IMR-90 (cell line): ENCODE measurements around the gene TIMELESS. TPM values are rescaled to one million over a fixed set of nuclear protein-coding genes. Genes with fewer than 3 reads are reported as not detected.

Source experiments
- ATAC-seq: fragments of 200-7000 bp; cut with Tn5 transposase; 2 replicates; pipeline ENCODE4 v1.9.1; 2020; ENCODE audit warnings: low read depth, mild to moderate bottlenecking, moderate library complexity
- BruUV-seq: library from RNA; stranded (reverse); fragments of 400-500 nt; replicated peaks from 2 replicates; lab custom pipeline; 2021; lab: Mats Ljungman, UMichigan
- CTCF ChIA-PET: fragments of 300-600 bp; formaldehyde crosslinking; extraction: SDS; loops from one replicate; lab custom pipeline; 2021; ENCODE audit warnings: antibody characterized with exemption; lab: Yijun Ruan, JAX
- POLR2A ChIA-PET: fragments of 300-600 bp; sonication (Branson Sonifier 250); formaldehyde crosslinking; loops from one replicate; lab custom pipeline; 2022; ENCODE audit warnings: antibody characterized with exemption; ENCODE audit not compliant: unreplicated experiment; lab: Charles Lee
- DNase-seq: peaks from one replicate; pipeline ENCODE4 v3.0.0; 2013
- H2AFZ ChIP-seq: replicated peaks from 2 replicates; pipeline ENCODE3; 2013; ENCODE audit warnings: low read length, mild to moderate bottlenecking; ENCODE audit not compliant: poor library complexity
- H2AK5ac ChIP-seq: 2 replicates; pipeline ENCODE4 v1.6.1; 2013; ENCODE audit warnings: low read depth, low read length, inconsistent platforms
- H2AK9ac ChIP-seq: replicated peaks from 2 replicates; pipeline ENCODE3; 2013; ENCODE audit warnings: mild to moderate bottlenecking, low read depth, low read length, moderate library complexity; ENCODE audit not compliant: poor library complexity
- H2BK120ac ChIP-seq: 2 replicates; pipeline ENCODE4 v1.6.1; 2013; ENCODE audit warnings: low read depth, low read length, inconsistent platforms
- H2BK15ac ChIP-seq: 3 replicates; pipeline ENCODE4 v1.6.1; 2013; ENCODE audit warnings: low read depth, low read length, inconsistent platforms
- H2BK20ac ChIP-seq: 2 replicates; pipeline ENCODE4 v1.6.1; 2013; ENCODE audit warnings: low read depth, mild to moderate bottlenecking, inconsistent platforms, low read length, moderate library complexity
- H2BK5ac ChIP-seq: 2 replicates; pipeline ENCODE4 v1.6.1; 2013; ENCODE audit warnings: mild to moderate bottlenecking, low read depth, low read length, inconsistent platforms; ENCODE audit not compliant: poor library complexity, severe bottlenecking
- H3K14ac ChIP-seq: replicated peaks from 2 replicates; pipeline ENCODE4 v1.6.1; 2013; ENCODE audit warnings: low read depth, low read length, inconsistent platforms
- H3K18ac ChIP-seq: 2 replicates; pipeline ENCODE4 v1.6.1; 2013; ENCODE audit warnings: low read depth, low read length, control low read depth
- H3K23ac ChIP-seq: 2 replicates; pipeline ENCODE4 v1.6.1; 2013; ENCODE audit warnings: low read depth, low read length, inconsistent platforms
- H3K27ac ChIP-seq: 2 replicates; pipeline ENCODE4 v1.5.1; 2013; ENCODE audit warnings: mild to moderate bottlenecking, control low read depth, low read length; ENCODE audit not compliant: insufficient read depth
- H3K27me3 ChIP-seq: 2 replicates; pipeline ENCODE4 v1.6.1; 2013; ENCODE audit warnings: low read length; ENCODE audit not compliant: control insufficient read depth, insufficient read depth
- H3K36me3 ChIP-seq: 2 replicates; pipeline ENCODE4 v1.6.1; 2013; ENCODE audit warnings: low read length, mixed read lengths; ENCODE audit not compliant: control insufficient read depth, insufficient read depth
- H3K4ac ChIP-seq: 2 replicates; pipeline ENCODE4 v1.6.1; 2013; ENCODE audit warnings: low read depth, low read length, inconsistent platforms
- H3K4me1 ChIP-seq: 2 replicates; pipeline ENCODE4 v1.6.1; 2013; ENCODE audit warnings: low read length, mixed read lengths; ENCODE audit not compliant: control insufficient read depth, insufficient read depth
- H3K4me2 ChIP-seq: 2 replicates; pipeline ENCODE4 v1.6.1; 2013; ENCODE audit warnings: low read depth, mild to moderate bottlenecking, control low read depth, low read length, moderate library complexity
- H3K4me3 ChIP-seq: 2 replicates; pipeline ENCODE4 v1.5.1; 2013; ENCODE audit warnings: low read depth, mild to moderate bottlenecking, control low read depth, low read length, moderate library complexity; ENCODE audit not compliant: insufficient read depth
- H3K56ac ChIP-seq: 2 replicates; pipeline ENCODE4 v1.6.1; 2013; ENCODE audit warnings: low read length, inconsistent platforms; ENCODE audit not compliant: insufficient read depth; ENCODE audit errors: extremely low read depth
- H3K79me1 ChIP-seq, 2 experiments: 2 replicates each; pipeline ENCODE4 v1.6.1; 2013; ENCODE audit warnings: low read length in 2 of 2, inconsistent platforms in 1 of 2, low read depth in 1 of 2
- H3K9ac ChIP-seq: 2 replicates; pipeline ENCODE4 v1.6.1; 2013; ENCODE audit warnings: low read depth, low read length, control low read depth
- H3K9me1 ChIP-seq: 2 replicates; pipeline ENCODE4 v1.6.1; 2013; ENCODE audit warnings: low read length, inconsistent platforms; ENCODE audit not compliant: insufficient read depth
- H3K9me3 ChIP-seq: 2 replicates; pipeline ENCODE4 v1.6.1; 2013; ENCODE audit warnings: low read length; ENCODE audit not compliant: control insufficient read depth, insufficient read depth
- H4K20me1 ChIP-seq: 2 replicates; pipeline ENCODE4 v1.6.1; 2013; ENCODE audit warnings: low read length, inconsistent platforms; ENCODE audit not compliant: insufficient read depth
- H4K5ac ChIP-seq: 2 replicates; pipeline ENCODE4 v1.6.1; 2013; ENCODE audit warnings: mild to moderate bottlenecking, low read depth, low read length, control low read depth
- H4K8ac ChIP-seq, 2 experiments: 2 replicates each; pipeline ENCODE4 v1.6.1; 2013; ENCODE audit warnings: low read depth in 2 of 2, low read length in 2 of 2, control low read depth in 1 of 2, inconsistent platforms in 1 of 2
- H4K91ac ChIP-seq: 2 replicates; pipeline ENCODE4 v1.6.1; 2013; ENCODE audit warnings: low read depth, low read length, inconsistent platforms; ENCODE audit not compliant: insufficient read depth
- BHLHE40 ChIP-seq: fragments of 150-350 bp; IDR thresholded peaks from 2 replicates; pipeline ENCODE4 v1.6.1; 2016; ENCODE audit warnings: mild to moderate bottlenecking, low read depth, low read length
- CEBPB ChIP-seq: IDR thresholded peaks from 2 replicates; pipeline ENCODE4 v1.6.1; 2012; ENCODE audit warnings: low read depth, low read length, improper control_type of control experiment
- CHD1 ChIP-seq: IDR thresholded peaks from 2 replicates; pipeline ENCODE4 v1.6.1; 2012; ENCODE audit warnings: low read depth, low read length, improper control_type of control experiment
- FOS ChIP-seq: fragments of 150-350 bp; IDR thresholded peaks from 2 replicates; pipeline ENCODE4 v1.6.1; 2016; ENCODE audit warnings: low read depth, low read length
- MAFK ChIP-seq: IDR thresholded peaks from 2 replicates; pipeline ENCODE4 v1.6.1; 2012; ENCODE audit warnings: low read depth, low read length, improper control_type of control experiment
- MAZ ChIP-seq: IDR thresholded peaks from 2 replicates; pipeline ENCODE4 v1.6.1; 2012; ENCODE audit warnings: low read depth, mild to moderate bottlenecking, low read length, improper control_type of control experiment, moderate library complexity, borderline replicate concordance
- MXI1 ChIP-seq: IDR thresholded peaks from 2 replicates; pipeline ENCODE4 v1.6.1; 2012; ENCODE audit warnings: low read depth, mild to moderate bottlenecking, low read length, moderate library complexity, borderline replicate concordance
- NFE2L2 ChIP-seq: fragments of 150-350 bp; IDR thresholded peaks from 2 replicates; pipeline ENCODE4 v1.6.1; 2016; ENCODE audit warnings: low read depth, mild to moderate bottlenecking, low read length
- POLR2A ChIP-seq: IDR thresholded peaks from 2 replicates; pipeline ENCODE4 v1.6.1; 2012; ENCODE audit warnings: mild to moderate bottlenecking, low read depth, low read length
- RAD21 ChIP-seq: IDR thresholded peaks from 2 replicates; pipeline ENCODE4 v1.6.1; 2012; ENCODE audit warnings: low read length, improper control_type of control experiment
- RCOR1 ChIP-seq: IDR thresholded peaks from 2 replicates; pipeline ENCODE4 v1.6.1; 2012; ENCODE audit warnings: mild to moderate bottlenecking, low read length, improper control_type of control experiment; ENCODE audit not compliant: insufficient replicate concordance
- RFX5 ChIP-seq: IDR thresholded peaks from 2 replicates; pipeline ENCODE4 v1.8.0; 2012; ENCODE audit warnings: low read depth, mild to moderate bottlenecking, low read length, moderate library complexity
- SMC3 ChIP-seq: fragments of 150-350 bp; IDR thresholded peaks from 2 replicates; pipeline ENCODE4 v1.6.1; 2016; ENCODE audit warnings: low read depth, mild to moderate bottlenecking, antibody characterized with exemption, low read length, moderate library complexity
- WGBS, 2 experiments: methylation state at CpG; one replicate each; pipeline versions ENCODE4 v1.1.5 to v1.1.7; 2013; ENCODE audit warnings: missing lambda C conversion rate in 2 of 2; ENCODE audit not compliant: insufficient read length in 1 of 2; ENCODE audit errors: extremely low coverage in 2 of 2; 5-methylcytosine and 5-hydroxymethylcytosine counted together
- dilution Hi-C: fragments of 300-500 bp; cut with HindIII; formaldehyde crosslinking; loops from one replicate; pipeline ENCODE4 v1.14.3; 2018; ENCODE audit warnings: low sequenced_read_pairs; ENCODE audit not compliant: unreplicated experiment
- in situ Hi-C: fragments of 300-500 bp; cut with MboI; formaldehyde crosslinking; loops from 3 replicates; pipeline ENCODE4 v1.14.3; 2019; ENCODE audit warnings: low sequenced_read_pairs, inconsistent platforms, mixed read lengths
- intact Hi-C: fragments of 100-400 bp; cut with micrococcal nuclease; formaldehyde crosslinking; loops from 2 replicates; pipeline ENCODE4 v1.10.0; 2022
- polyA plus RNA-seq, 3 experiments: library from polyadenylated mRNA; depleted of rRNA; stranded (reverse); fragments of >200 nt; gene quantifications; 2 replicates each; pipeline ENCODE4 v1.2.3, GENCODE V29; 2012; ENCODE audit warnings: low replicate concordance in 1 of 3
- total RNA-seq: library from RNA; depleted of rRNA; stranded (reverse); fragments of >200 nt; gene quantifications from 2 replicates; pipeline ENCODE4 v1.2.3, GENCODE V29; 2012
- TF ChIP-seq, protein P1 (sequence below): fragments of 150-350 bp; IDR thresholded peaks from 2 replicates; pipeline ENCODE4 v1.6.1; 2017; ENCODE audit warnings: mild to moderate bottlenecking, antibody characterized with exemption, low read length, low read depth
- TF ChIP-seq, protein P2 (sequence below): fragments of 150-350 bp; IDR thresholded peaks from 2 replicates; pipeline ENCODE4 v1.6.1; 2016; ENCODE audit warnings: low read depth, mild to moderate bottlenecking, low read length, moderate library complexity, borderline replicate concordance
- TF ChIP-seq, protein P3 (sequence below): conservative IDR thresholded peaks from 2 replicates; pipeline ENCODE4 v1.5.1; 2012; ENCODE audit warnings: mild to moderate bottlenecking, low read depth, low read length, improper control_type of control experiment

TIMELESS gene
- total and polyA plus RNA-seq, 2 of the 4 experiments (the other 2 are of a cell fraction), result 7.3 to 10.4 TPM

DNA sequence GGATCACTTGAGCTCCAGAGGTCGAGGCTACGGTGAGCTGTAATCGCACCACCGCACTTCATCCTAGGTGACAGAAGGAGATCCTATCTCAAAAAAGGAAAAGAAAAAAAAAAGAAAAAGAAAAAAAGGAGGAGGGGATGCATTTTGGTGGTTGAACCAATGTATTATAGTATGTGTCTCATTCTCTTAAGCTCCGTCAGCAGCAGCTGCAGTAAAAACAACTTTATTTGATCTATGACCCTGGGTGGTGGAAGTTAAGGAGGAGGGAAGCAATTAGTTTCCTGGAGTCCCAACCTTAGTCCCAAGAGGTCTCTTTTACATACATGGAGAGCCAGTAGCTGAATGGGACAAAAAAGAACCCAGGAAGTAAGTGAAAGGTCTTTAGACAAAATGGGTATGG lies 59.8 kb downstream of the TIMELESS start:
- H3K23ac ChIP-seq, result no peak overlapping the region
- H2BK20ac ChIP-seq, result no peak overlapping the region
- WGBS, 2 experiments, result 100% methylated on average over 1 of the region's 5 CpGs; no CpG with 5 or more reads in 1 of the 2 experiments
- TF ChIP-seq RFX5 (no peak), NFE2L2 (no peak), FOS (no peak), RAD21 (no peak), SMC3 (no peak), MAFK (no peak), CEBPB (no peak), CHD1 (no peak), RCOR1 (no peak), MXI1 (no peak), POLR2A (no peak), BHLHE40 (no peak), MAZ (no peak)
- TF ChIP-seq, protein P1, sequence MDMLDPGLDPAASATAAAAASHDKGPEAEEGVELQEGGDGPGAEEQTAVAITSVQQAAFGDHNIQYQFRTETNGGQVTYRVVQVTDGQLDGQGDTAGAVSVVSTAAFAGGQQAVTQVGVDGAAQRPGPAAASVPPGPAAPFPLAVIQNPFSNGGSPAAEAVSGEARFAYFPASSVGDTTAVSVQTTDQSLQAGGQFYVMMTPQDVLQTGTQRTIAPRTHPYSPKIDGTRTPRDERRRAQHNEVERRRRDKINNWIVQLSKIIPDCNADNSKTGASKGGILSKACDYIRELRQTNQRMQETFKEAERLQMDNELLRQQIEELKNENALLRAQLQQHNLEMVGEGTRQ, result no peak
- TF ChIP-seq, protein P2, sequence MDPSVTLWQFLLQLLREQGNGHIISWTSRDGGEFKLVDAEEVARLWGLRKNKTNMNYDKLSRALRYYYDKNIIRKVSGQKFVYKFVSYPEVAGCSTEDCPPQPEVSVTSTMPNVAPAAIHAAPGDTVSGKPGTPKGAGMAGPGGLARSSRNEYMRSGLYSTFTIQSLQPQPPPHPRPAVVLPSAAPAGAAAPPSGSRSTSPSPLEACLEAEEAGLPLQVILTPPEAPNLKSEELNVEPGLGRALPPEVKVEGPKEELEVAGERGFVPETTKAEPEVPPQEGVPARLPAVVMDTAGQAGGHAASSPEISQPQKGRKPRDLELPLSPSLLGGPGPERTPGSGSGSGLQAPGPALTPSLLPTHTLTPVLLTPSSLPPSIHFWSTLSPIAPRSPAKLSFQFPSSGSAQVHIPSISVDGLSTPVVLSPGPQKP, result no peak
- TF ChIP-seq, protein P3, sequence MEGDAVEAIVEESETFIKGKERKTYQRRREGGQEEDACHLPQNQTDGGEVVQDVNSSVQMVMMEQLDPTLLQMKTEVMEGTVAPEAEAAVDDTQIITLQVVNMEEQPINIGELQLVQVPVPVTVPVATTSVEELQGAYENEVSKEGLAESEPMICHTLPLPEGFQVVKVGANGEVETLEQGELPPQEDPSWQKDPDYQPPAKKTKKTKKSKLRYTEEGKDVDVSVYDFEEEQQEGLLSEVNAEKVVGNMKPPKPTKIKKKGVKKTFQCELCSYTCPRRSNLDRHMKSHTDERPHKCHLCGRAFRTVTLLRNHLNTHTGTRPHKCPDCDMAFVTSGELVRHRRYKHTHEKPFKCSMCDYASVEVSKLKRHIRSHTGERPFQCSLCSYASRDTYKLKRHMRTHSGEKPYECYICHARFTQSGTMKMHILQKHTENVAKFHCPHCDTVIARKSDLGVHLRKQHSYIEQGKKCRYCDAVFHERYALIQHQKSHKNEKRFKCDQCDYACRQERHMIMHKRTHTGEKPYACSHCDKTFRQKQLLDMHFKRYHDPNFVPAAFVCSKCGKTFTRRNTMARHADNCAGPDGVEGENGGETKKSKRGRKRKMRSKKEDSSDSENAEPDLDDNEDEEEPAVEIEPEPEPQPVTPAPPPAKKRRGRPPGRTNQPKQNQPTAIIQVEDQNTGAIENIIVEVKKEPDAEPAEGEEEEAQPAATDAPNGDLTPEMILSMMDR, result no peak
- ATAC-seq, result no peak
- H2BK15ac ChIP-seq, result no peak overlapping the region
- no peak overlapping the region for H3K9ac ChIP-seq
- no peak overlapping the region for H2AK9ac ChIP-seq
- dilution Hi-C loops (no loop called here), in situ Hi-C loops (no loop called here), intact Hi-C loops (loop anchor here (5.0 kb wide), 1 partner anchor 48 kb away; no protein-coding TSS in a partner anchor)
- H3K4me1 ChIP-seq, result peaks cover 9% of the 10 kb centered on the region
- no peak overlapping the region for H4K8ac ChIP-seq
- H3K79me1 ChIP-seq, result no peaks in the 10 kb centered on the region
- no peaks in the 10 kb centered on the region for H4K20me1 ChIP-seq
- H3K27ac ChIP-seq, result no peak overlapping the region
- no peak overlapping the region for H2AFZ ChIP-seq
- CTCF ChIA-PET, result no interaction called here
- 0 out of 2 replicates have a peak overlapping the region, but pooled peaks have one; percentile 7 for H2BK120ac ChIP-seq
- no peak overlapping the region for H3K4ac ChIP-seq
- peaks cover 3% of the 10 kb centered on the region; the same call in 1 of the 2 replicates for H3K9me1 ChIP-seq
- H3K9me3 ChIP-seq, result no peaks in the 10 kb centered on the region
- H3K14ac ChIP-seq, result no peak overlapping the region
- H3K4me2 ChIP-seq, result no peak overlapping the region
- H2BK5ac ChIP-seq, result no peak overlapping the region
- no peak overlapping the region for H4K5ac ChIP-seq
- no TSS peak for BruUV-seq
- POLR2A ChIA-PET, result no interaction called here
- no peaks in the 10 kb centered on the region; the same call in 1 of the 2 replicates for H3K27me3 ChIP-seq
- no peak overlapping the region for H4K91ac ChIP-seq
- H3K56ac ChIP-seq, result no peak overlapping the region
- no peak overlapping the region for H3K18ac ChIP-seq
- no peaks in the 10 kb centered on the region for H3K36me3 ChIP-seq
- DNase-seq, result no peak
- H3K4me3 ChIP-seq, result no peak overlapping the region
- H2AK5ac ChIP-seq, result no peak overlapping the region
